HG03135 (cell line): ENCODE data around the gene FOXA2.

ENCODE experiments used
- ATAC-seq: cut with Tn5 transposase; IDR thresholded peaks from one replicate; pipeline ENCODE4 v1.9.1; 2021; ENCODE audit warnings: mild to moderate bottlenecking, moderate library complexity; ENCODE audit not compliant: unreplicated experiment

FOXA2 gene

GRCh38 chr20:22542427-22542826 lies 41.9 kb downstream of the FOXA2 start:
- no peak for ATAC-seq

GRCh38 chr20:22540832-22541231 lies 43.5 kb downstream of the FOXA2 start:
- ATAC-seq, result no peak

GRCh38 chr20:22536956-22537756 lies 47.2 kb downstream of the FOXA2 start:
- ATAC-seq, result no peak

- no peak for ATAC-seq
These were observed 48.1 kb downstream of the FOXA2 start for GRCh38 chr20:22536141-22536828.

- ATAC-seq, result no peak
These were observed 48.9 kb downstream of the FOXA2 start for GRCh38 chr20:22535483-22535882.

GRCh38 chr20:22533823-22534751 lies 50.3 kb downstream of the FOXA2 start:
- no peak for ATAC-seq

- ATAC-seq, result no peak
These were observed 51.8 kb downstream of the FOXA2 start for GRCh38 chr20:22532598-22532997.

GRCh38 chr20:22531756-22532155 lies 52.6 kb downstream of the FOXA2 start:
- no peak for ATAC-seq

GRCh38 chr20:22531056-22531615 lies 53.2 kb downstream of the FOXA2 start:
- no peak for ATAC-seq
